OCI-LY7 (cell line): Measurements from ENCODE around the gene TRIM36. TPM values are rescaled to one million over a fixed set of nuclear protein-coding genes. Genes with fewer than 3 reads are reported as not detected.

Experiments used
- BruUV-seq: library from RNA; stranded (reverse); fragments of 400-500 nt; replicated peaks from 2 replicates; lab custom pipeline; 2021; lab: Mats Ljungman, UMichigan
- CTCF ChIA-PET: fragments of 300-600 bp; sonication (Branson Sonifier 250); formaldehyde crosslinking; loops from one replicate; lab custom pipeline; 2022; ENCODE audit warnings: antibody characterized with exemption; ENCODE audit not compliant: unreplicated experiment; lab: Charles Lee
- POLR2A ChIA-PET: fragments of 300-600 bp; sonication (Branson Sonifier 250); formaldehyde crosslinking; loops from one replicate; lab custom pipeline; 2022; ENCODE audit warnings: antibody characterized with exemption; lab: Charles Lee
- DNase-seq: peaks from one replicate; pipeline ENCODE4 v3.0.0-alpha.2; 2015; ENCODE audit warnings: low spot score
- H2AFZ ChIP-seq: fragments of 200-600 bp; sonication (generic), shearing (Covaris generic); 2 replicates; pipeline ENCODE4 v1.6.1; 2014; ENCODE audit warnings: mild to moderate bottlenecking, antibody characterized with exemption, low read length, moderate library complexity
- H3K27ac ChIP-seq: fragments of 200-600 bp; sonication (generic); 2 replicates; pipeline ENCODE4 v1.5.1; 2014; ENCODE audit warnings: mixed run types, low read depth, mild to moderate bottlenecking, moderate library complexity, low read length, inconsistent platforms; ENCODE audit not compliant: poor library complexity, severe bottlenecking
- H3K36me3 ChIP-seq: fragments of 200-600 bp; sonication (generic); 2 replicates; pipeline ENCODE4 v1.6.1; 2014; ENCODE audit warnings: mild to moderate bottlenecking, antibody characterized with exemption, low read length, moderate library complexity, mixed read lengths; ENCODE audit not compliant: insufficient read depth
- H3K4me1 ChIP-seq: fragments of 200-600 bp; sonication (generic); 2 replicates; pipeline ENCODE4 v1.5.1; 2014; ENCODE audit warnings: mild to moderate bottlenecking, low read length; ENCODE audit not compliant: insufficient read depth, poor library complexity, severe bottlenecking
- H3K4me2 ChIP-seq: fragments of 200-600 bp; sonication (generic); 2 replicates; pipeline ENCODE4 v1.6.1; 2014; ENCODE audit warnings: mild to moderate bottlenecking, low read length
- H3K4me3 ChIP-seq: fragments of 200-600 bp; sonication (generic); 2 replicates; pipeline ENCODE4 v1.5.1; 2014; ENCODE audit warnings: mild to moderate bottlenecking, low read depth, low read length; ENCODE audit not compliant: poor library complexity, severe bottlenecking
- H3K79me2 ChIP-seq: fragments of 200-600 bp; sonication (generic); 2 replicates; pipeline ENCODE4 v1.6.1; 2016; ENCODE audit warnings: low read depth, mild to moderate bottlenecking, low read length, moderate library complexity, mixed read lengths; ENCODE audit not compliant: insufficient read depth
- H3K9me2 ChIP-seq: fragments of 200-600 bp; sonication (generic); 2 replicates; pipeline ENCODE4 v1.6.1; 2016; ENCODE audit warnings: mild to moderate bottlenecking, low read length, mixed read lengths; ENCODE audit not compliant: insufficient read depth
- H3K9me3 ChIP-seq: fragments of 200-600 bp; sonication (generic); 2 replicates; pipeline ENCODE4 v1.6.1; 2014; ENCODE audit warnings: mild to moderate bottlenecking, mixed run types, low read length, mixed read lengths
- H4K20me1 ChIP-seq: fragments of 200-600 bp; sonication (generic); 2 replicates; pipeline ENCODE4 v1.6.1; 2014; ENCODE audit warnings: mild to moderate bottlenecking, antibody characterized with exemption, low read length, moderate library complexity, mixed read lengths; ENCODE audit not compliant: insufficient read depth
- EZH2phosphoT487 ChIP-seq: fragments of 200-600 bp; sonication (generic); IDR thresholded peaks from 2 replicates; pipeline ENCODE4 v1.6.1; 2018; ENCODE audit warnings: low read depth, borderline replicate concordance, mild to moderate bottlenecking, mixed run types, antibody characterized with exemption, low read length, moderate library complexity, mixed read lengths
- intact Hi-C: fragments of 100-400 bp; cut with micrococcal nuclease; formaldehyde crosslinking; loops from one replicate; pipeline ENCODE4 v1.10.0; 2022; ENCODE audit not compliant: unreplicated experiment
- total RNA-seq, 2 experiments: library from RNA; depleted of rRNA in 1 of 2; stranded (reverse); fragments of >200 nt in 1 of 2; shearing (Covaris generic) in 1 of 2; gene quantifications; 2 replicates each; pipeline ENCODE4 v1.2.3, GENCODE V29; 2014 to 2022
- TF ChIP-seq, protein P1 (sequence below): fragments of 200-600 bp; sonication (generic); conservative IDR thresholded peaks from 2 replicates; pipeline ENCODE4 v1.5.1; 2014; ENCODE audit warnings: mild to moderate bottlenecking, antibody characterized with exemption, low read length, moderate library complexity, mixed read lengths

The TRIM36 gene
- total RNA-seq, 2 experiments from 2014 or later: not detected

DNA sequence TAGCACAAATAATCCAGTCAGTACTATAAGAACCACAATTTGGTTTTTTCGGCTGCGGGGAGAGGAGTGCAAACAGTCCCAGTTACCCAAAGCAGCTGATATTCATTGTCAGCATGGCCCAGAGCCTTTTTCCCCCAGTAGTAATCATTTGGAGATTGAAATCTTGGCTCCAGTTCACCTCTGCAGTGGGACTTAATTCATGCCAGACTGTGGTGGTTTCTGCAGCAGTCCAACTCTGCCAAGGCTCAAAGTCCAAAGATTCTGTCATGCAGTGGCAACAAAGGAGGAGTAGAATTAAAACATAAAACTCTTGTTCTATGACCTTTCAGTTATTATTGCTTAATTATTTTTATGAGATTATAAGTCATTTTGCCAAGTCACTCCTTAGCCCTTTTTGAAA lies 25.0 kb upstream of the TRIM36 start:
- BruUV-seq: no TSS peak
- Histone ChIP-seq H4K20me1 (no peaks in the 10 kb centered on the region), H3K9me2 (no peaks in the 10 kb centered on the region), H2AFZ (no peak overlapping the region), H3K4me1 (no peaks in the 10 kb centered on the region), H3K4me2 (no peak overlapping the region), H3K9me3 (no peaks in the 10 kb centered on the region), H3K4me3 (no peak overlapping the region), H3K36me3 (no peaks in the 10 kb centered on the region), H3K27ac (no peak overlapping the region), H3K79me2 (no peaks in the 10 kb centered on the region)
- DNase-seq: no peak
- intact Hi-C loops: no loop called here
- CTCF ChIA-PET: no interaction called here
- POLR2A ChIA-PET: interaction anchor here (1.0 kb wide), 1 partner anchor 84 kb away, joined by 3 read pairs; no protein-coding TSS in a partner anchor
- no peak for TF ChIP-seq EZH2phosphoT487
- TF ChIP-seq, protein P1, sequence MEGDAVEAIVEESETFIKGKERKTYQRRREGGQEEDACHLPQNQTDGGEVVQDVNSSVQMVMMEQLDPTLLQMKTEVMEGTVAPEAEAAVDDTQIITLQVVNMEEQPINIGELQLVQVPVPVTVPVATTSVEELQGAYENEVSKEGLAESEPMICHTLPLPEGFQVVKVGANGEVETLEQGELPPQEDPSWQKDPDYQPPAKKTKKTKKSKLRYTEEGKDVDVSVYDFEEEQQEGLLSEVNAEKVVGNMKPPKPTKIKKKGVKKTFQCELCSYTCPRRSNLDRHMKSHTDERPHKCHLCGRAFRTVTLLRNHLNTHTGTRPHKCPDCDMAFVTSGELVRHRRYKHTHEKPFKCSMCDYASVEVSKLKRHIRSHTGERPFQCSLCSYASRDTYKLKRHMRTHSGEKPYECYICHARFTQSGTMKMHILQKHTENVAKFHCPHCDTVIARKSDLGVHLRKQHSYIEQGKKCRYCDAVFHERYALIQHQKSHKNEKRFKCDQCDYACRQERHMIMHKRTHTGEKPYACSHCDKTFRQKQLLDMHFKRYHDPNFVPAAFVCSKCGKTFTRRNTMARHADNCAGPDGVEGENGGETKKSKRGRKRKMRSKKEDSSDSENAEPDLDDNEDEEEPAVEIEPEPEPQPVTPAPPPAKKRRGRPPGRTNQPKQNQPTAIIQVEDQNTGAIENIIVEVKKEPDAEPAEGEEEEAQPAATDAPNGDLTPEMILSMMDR: no peak

GRCh38 chr5:115193295-115193694 lies 23.6 kb upstream of the TRIM36 start:
- Histone ChIP-seq H3K27ac (no peak overlapping the region), H3K9me3 (no peaks in the 10 kb centered on the region), H3K4me2 (no peak overlapping the region), H2AFZ (no peak overlapping the region), H3K9me2 (no peaks in the 10 kb centered on the region), H3K36me3 (no peaks in the 10 kb centered on the region), H3K79me2 (no peaks in the 10 kb centered on the region), H3K4me3 (no peak overlapping the region), H4K20me1 (no peaks in the 10 kb centered on the region), H3K4me1 (no peaks in the 10 kb centered on the region)
- TF ChIP-seq, protein P1: no peak
- no peak for TF ChIP-seq EZH2phosphoT487
- no peak for DNase-seq
- CTCF ChIA-PET: no interaction called here
- POLR2A ChIA-PET: interaction anchor here (0.5 kb wide), 1 partner anchor 335 kb away, joined by 5 read pairs; no protein-coding TSS in a partner anchor
- intact Hi-C loops: no loop called here
- BruUV-seq: no TSS peak

DNA sequence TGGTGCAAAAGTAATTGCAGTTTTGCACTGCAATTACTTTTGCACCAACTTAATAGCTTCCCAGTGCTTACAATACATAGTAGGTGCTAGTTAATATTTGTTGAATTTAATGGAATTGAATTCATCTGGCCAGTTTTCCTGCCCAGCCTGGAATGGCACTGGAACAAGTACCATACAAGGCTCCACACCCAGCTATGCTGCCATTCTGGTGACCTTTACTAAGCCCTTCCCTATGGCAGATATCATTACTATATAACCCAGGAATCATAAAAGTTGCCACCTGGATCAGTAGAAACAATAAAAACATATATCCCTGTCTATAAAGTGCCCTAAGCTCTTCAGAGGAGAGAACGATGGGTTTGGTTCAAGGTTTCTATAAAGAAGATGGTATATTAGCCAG lies 22.4 kb upstream of the TRIM36 start:
- CTCF ChIA-PET: no interaction called here

More for the DNA sequence above, 22.4 kb upstream of the TRIM36 start:
- no peak overlapping the region for H3K27ac ChIP-seq
- POLR2A ChIA-PET: interaction anchor here (0.5 to 0.7 kb wide), 2 partner anchors 47 to 59 kb away, joined by 3 read pairs; no protein-coding TSS in a partner anchor
- no peaks in the 10 kb centered on the region for H3K4me1 ChIP-seq
- H3K9me2 ChIP-seq: no peaks in the 10 kb centered on the region
- H3K4me3 ChIP-seq: no peak overlapping the region
- TF ChIP-seq, protein P1: no peak
- TF ChIP-seq EZH2phosphoT487: no peak
- intact Hi-C loops: no loop called here
- no peak for DNase-seq
- no peak overlapping the region for H3K4me2 ChIP-seq
- H3K9me3 ChIP-seq: no peaks in the 10 kb centered on the region
- H2AFZ ChIP-seq: no peak overlapping the region
- no peaks in the 10 kb centered on the region for H3K79me2 ChIP-seq
- no TSS peak for BruUV-seq
- no peaks in the 10 kb centered on the region for H3K36me3 ChIP-seq
- no peaks in the 10 kb centered on the region for H4K20me1 ChIP-seq
